NAMALWA (cell line): ENCODE results near the gene FHDC1.

ENCODE experiments used
- DNase-seq: peaks from one replicate; pipeline ENCODE4 v3.0.0-alpha.2; 2015; ENCODE audit warnings: low spot score

FHDC1 gene

GRCh38 chr4:152981278-152981677 is 45.2 kb downstream of the FHDC1 start:
- DNase-seq: no peak

- no peak for DNase-seq
Measured at GRCh38 chr4:152981842-152982241, 45.7 kb downstream of the FHDC1 start.

GRCh38 chr4:152983221-152983620 is 47.1 kb downstream of the FHDC1 start:
- DNase-seq: no peak

GRCh38 chr4:152983774-152984411 is 47.8 kb downstream of the FHDC1 start:
- DNase-seq: no peak

- no peak for DNase-seq
Measured at GRCh38 chr4:152988721-152989553, 52.8 kb downstream of the FHDC1 start.

GRCh38 chr4:152989554-152989970 is 53.4 kb downstream of the FHDC1 start:
- no peak for DNase-seq

GRCh38 chr4:152990471-152991131 is 54.5 kb downstream of the FHDC1 start:
- DNase-seq: no peak

- peak; percentile 28 for DNase-seq
Measured at GRCh38 chr4:152991398-152991797, 55.3 kb downstream of the FHDC1 start.

- no peak for DNase-seq
Measured at GRCh38 chr4:152992027-152992426, 55.9 kb downstream of the FHDC1 start.

GRCh38 chr4:152992466-152992865 is 56.3 kb downstream of the FHDC1 start:
- no peak for DNase-seq

GRCh38 chr4:152994038-152994437 is 57.9 kb downstream of the FHDC1 start:
- DNase-seq: no peak

GRCh38 chr4:152996111-152996571 is 60.0 kb downstream of the FHDC1 start:
- no peak for DNase-seq

- no peak for DNase-seq
Measured at GRCh38 chr4:152996672-152997071, 60.5 kb downstream of the FHDC1 start.

- DNase-seq: no peak
Measured at GRCh38 chr4:152997288-152997687, 61.2 kb downstream of the FHDC1 start.

- DNase-seq: no peak
Measured at GRCh38 chr4:152997771-152998487, 61.8 kb downstream of the FHDC1 start.

GRCh38 chr4:152998861-152999260 is 62.7 kb downstream of the FHDC1 start:
- DNase-seq: no peak

GRCh38 chr4:152999346-153000075 is 63.4 kb downstream of the FHDC1 start:
- DNase-seq: no peak

- DNase-seq: no peak
Measured at GRCh38 chr4:153000076-153000420, 63.9 kb downstream of the FHDC1 start.

- no peak for DNase-seq
Measured at GRCh38 chr4:153001626-153002025, 65.5 kb downstream of the FHDC1 start.

- DNase-seq: no peak
Measured at GRCh38 chr4:153002110-153002509, 66.0 kb downstream of the FHDC1 start.

- no peak for DNase-seq
Measured at GRCh38 chr4:153004081-153004850, 68.1 kb downstream of the FHDC1 start.
